ENCODE measurements around the gene TDRD7.
"Not testable (repeated sequence)": the region's sequence is repeated elsewhere in the genome, so short reads cannot be mapped to it uniquely, and the experiment has no call there.

TDRD7 gene

GRCh38 chr9:97479496-97480159 lies 67.7 kb downstream of the TDRD7 start:
- no peak for DNase-seq

- no peak for DNase-seq
Measured at GRCh38 chr9:97480174-97480573, 68.3 kb downstream of the TDRD7 start.

GRCh38 chr9:97480749-97481148 lies 68.9 kb downstream of the TDRD7 start:
- no peak for DNase-seq

- DNase-seq: no peak
Measured at GRCh38 chr9:97484134-97484533, 72.2 kb downstream of the TDRD7 start.

- no peak for DNase-seq
Measured at GRCh38 chr9:97487107-97487506, 75.2 kb downstream of the TDRD7 start.

GRCh38 chr9:97487861-97488260 lies 76.0 kb downstream of the TDRD7 start:
- DNase-seq: no peak

- DNase-seq: no peak
Measured at GRCh38 chr9:97491216-97491999, 79.5 kb downstream of the TDRD7 start.

- not testable (repeated sequence) for DNase-seq
Measured at GRCh38 chr9:97497558-97498375, 85.9 kb downstream of the TDRD7 start.

GRCh38 chr9:97498846-97499245 lies 87.0 kb downstream of the TDRD7 start:
- not testable (repeated sequence) for DNase-seq

GRCh38 chr9:97500263-97500662 lies 88.4 kb downstream of the TDRD7 start:
- no peak for DNase-seq

- DNase-seq: no peak
Measured at GRCh38 chr9:97500765-97501176, 88.9 kb downstream of the TDRD7 start.

GRCh38 chr9:97501177-97501971 lies 89.5 kb downstream of the TDRD7 start, which contains the start of gene TMOD1:
Gene TMOD1 (plus strand): TSS chr9:97501666. CDS start chr9:97524189, 22,523 bp downstream.
- DNase-seq: peak; percentile 5 to 24

GRCh38 chr9:97501972-97502221 lies 90.0 kb downstream of the TDRD7 start:
- no peak for DNase-seq

- no peak for DNase-seq
Measured at GRCh38 chr9:97502222-97502983, 90.5 kb downstream of the TDRD7 start.

GRCh38 chr9:97502984-97503861 lies 91.3 kb downstream of the TDRD7 start:
- no peak for DNase-seq

GRCh38 chr9:97503862-97504210 lies 91.9 kb downstream of the TDRD7 start:
- no peak for DNase-seq

GRCh38 chr9:97504381-97505216 lies 92.7 kb downstream of the TDRD7 start:
- DNase-seq: no peak

GRCh38 chr9:97505845-97506244 lies 93.9 kb downstream of the TDRD7 start:
- DNase-seq: no peak

- no peak for DNase-seq
Measured at GRCh38 chr9:97506306-97506705, 94.4 kb downstream of the TDRD7 start.

GRCh38 chr9:97506787-97507186 lies 94.9 kb downstream of the TDRD7 start:
- no peak for DNase-seq

Data from bone marrow (tissue), 2 donors.